Measurements from ENCODE around the gene SLC41A3.

SLC41A3 gene

DNA sequence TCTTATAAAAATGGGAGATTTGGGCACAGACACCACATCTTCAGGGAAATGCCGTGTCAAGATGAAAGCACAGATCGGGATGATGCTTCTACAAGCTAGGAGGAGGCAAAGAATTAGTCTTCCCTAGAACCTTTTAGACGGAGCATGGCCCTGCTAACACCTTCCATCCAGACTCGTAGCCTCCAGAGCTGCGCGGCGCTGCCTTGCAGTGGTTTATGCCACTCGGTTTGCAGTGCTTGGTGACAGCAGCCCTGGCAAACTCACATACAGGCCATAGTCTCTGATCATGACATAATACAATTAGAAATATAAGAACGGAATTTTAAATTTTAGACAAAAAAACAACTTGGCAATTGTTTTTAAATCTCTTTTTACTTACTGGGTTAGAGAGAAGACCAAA, 37.1 kb upstream of the SLC41A3 start:
- DNase-seq (ENCODE audit: low read depth, low spot score), result no peak
- in situ Hi-C loops (cut with HindIII; ENCODE audit: low sequenced_read_pairs), result no loop called here
- no peak overlapping the region for H3K4me3 ChIP-seq (ENCODE audit: low read depth, low read length)
- TF ChIP-seq, protein P1, sequence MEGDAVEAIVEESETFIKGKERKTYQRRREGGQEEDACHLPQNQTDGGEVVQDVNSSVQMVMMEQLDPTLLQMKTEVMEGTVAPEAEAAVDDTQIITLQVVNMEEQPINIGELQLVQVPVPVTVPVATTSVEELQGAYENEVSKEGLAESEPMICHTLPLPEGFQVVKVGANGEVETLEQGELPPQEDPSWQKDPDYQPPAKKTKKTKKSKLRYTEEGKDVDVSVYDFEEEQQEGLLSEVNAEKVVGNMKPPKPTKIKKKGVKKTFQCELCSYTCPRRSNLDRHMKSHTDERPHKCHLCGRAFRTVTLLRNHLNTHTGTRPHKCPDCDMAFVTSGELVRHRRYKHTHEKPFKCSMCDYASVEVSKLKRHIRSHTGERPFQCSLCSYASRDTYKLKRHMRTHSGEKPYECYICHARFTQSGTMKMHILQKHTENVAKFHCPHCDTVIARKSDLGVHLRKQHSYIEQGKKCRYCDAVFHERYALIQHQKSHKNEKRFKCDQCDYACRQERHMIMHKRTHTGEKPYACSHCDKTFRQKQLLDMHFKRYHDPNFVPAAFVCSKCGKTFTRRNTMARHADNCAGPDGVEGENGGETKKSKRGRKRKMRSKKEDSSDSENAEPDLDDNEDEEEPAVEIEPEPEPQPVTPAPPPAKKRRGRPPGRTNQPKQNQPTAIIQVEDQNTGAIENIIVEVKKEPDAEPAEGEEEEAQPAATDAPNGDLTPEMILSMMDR (IDR thresholded peaks at IDR 0.05; ENCODE audit: low read depth, low read length), result no peak

DNA sequence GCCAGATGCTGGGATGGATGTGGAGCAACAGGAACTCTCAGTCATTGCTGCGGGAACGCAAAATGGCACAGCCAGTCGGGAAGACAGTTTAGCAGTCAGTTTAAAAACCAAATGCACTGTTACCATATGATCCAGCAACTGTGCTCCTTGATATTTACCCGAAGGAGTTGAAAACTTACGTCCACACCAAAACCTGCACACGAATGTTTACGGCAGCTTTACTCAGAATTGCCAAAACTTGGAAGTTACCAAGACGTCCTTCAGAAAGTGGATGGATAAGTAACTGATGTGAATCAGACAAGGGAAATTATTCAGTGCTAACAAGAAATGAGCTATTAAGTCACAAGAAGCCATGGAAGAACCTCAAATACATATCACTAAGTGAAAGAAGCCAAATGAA, 36.1 kb upstream of the SLC41A3 start:
- TF ChIP-seq, protein P1 (IDR thresholded peaks at IDR 0.05; ENCODE audit: low read depth, low read length), result no peak
- no peak overlapping the region for H3K4me3 ChIP-seq (ENCODE audit: low read depth, low read length)
- in situ Hi-C loops (cut with HindIII; ENCODE audit: low sequenced_read_pairs), result no loop called here
- no peak for DNase-seq (ENCODE audit: low read depth, low spot score)

DNA sequence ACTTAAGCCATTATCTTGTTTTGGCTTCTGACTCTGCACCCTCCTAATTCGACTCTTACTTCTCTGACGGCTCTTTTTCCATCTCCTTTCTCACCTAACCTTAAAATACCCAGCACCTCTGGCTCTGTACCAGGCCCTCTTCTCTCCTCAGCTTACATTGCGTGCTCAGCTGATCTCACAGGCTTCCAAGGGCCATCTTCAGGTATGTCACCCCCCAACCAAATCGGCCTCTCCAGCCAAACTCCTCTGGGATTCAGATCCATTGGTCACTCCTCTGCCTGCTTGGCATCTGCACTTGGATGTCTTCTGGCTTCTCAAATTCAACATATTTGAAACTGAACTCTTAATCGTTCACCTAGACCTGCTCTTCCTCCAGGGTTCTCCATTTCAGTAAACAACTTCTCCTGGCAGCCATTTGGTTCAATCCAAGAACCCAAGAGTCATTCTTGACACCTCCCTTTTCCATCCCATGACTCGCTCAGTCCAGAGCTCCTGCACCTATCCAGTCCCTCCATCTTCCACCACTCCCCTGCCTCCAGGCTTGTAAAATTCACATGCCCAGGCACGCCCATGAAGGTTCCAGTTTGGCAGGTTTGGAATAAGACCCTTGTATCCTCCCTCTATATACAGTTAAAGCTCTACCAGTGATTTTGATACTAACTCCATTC, 35.2 kb upstream of the SLC41A3 start:
- TF ChIP-seq, protein P1 (IDR thresholded peaks at IDR 0.05; ENCODE audit: low read depth, low read length), result no peak
- no peak overlapping the region for H3K4me3 ChIP-seq (ENCODE audit: low read depth, low read length)
- in situ Hi-C loops (cut with HindIII; ENCODE audit: low sequenced_read_pairs), result no loop called here
- DNase-seq (ENCODE audit: low read depth, low spot score), result no peak

DNA sequence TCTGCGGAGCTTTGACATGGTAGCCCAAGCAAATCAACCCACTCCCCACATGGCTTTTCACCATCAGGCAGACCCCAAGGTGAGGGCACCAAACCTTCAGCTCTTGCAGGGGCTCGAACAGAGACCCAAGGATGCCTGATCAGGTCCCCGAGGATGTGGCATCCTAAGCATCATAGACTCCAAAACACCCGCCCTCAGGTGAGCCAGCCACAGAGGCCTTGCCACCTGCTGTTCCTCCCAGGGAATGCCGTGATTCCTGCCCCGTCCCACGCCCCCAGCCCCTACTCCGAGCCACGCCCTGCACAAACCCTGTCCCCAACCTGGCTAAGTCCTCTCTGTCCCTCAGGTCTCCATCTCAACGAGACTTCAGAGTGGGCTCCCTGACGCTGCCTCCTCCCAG, 34.7 kb upstream of the SLC41A3 start:
- in situ Hi-C loops (cut with HindIII; ENCODE audit: low sequenced_read_pairs), result no loop called here
- no peak for DNase-seq (ENCODE audit: low read depth, low spot score)
- TF ChIP-seq, protein P1 (IDR thresholded peaks at IDR 0.05; ENCODE audit: low read depth, low read length), result no peak
- H3K4me3 ChIP-seq (ENCODE audit: low read depth, low read length), result no peak overlapping the region

DNA sequence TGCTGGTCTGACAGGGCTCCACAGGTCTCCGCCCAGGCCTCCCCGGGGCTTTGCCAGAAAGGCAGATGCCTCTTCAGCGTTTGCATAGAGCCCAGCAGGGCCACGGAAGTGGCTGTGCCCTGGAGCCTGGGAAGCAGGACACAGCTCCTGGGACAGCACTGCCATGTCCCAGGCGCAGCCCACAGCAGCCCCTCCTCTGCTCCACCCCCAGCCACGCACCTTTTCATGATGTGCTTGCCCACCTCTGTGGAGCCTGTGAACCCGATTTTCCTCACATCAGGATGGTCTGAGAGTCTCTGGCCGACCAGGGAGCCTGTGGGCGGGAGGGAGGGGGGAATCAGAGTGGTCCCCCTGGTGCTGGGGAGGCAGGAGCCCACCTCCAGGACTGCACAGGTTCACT, 33.9 kb upstream of the SLC41A3 start:
- DNase-seq (ENCODE audit: low read depth, low spot score), result no peak
- TF ChIP-seq, protein P1 (IDR thresholded peaks at IDR 0.05; ENCODE audit: low read depth, low read length), result no peak
- in situ Hi-C loops (cut with HindIII; ENCODE audit: low sequenced_read_pairs), result no loop called here
- H3K4me3 ChIP-seq (ENCODE audit: low read depth, low read length), result no peak overlapping the region

DNA sequence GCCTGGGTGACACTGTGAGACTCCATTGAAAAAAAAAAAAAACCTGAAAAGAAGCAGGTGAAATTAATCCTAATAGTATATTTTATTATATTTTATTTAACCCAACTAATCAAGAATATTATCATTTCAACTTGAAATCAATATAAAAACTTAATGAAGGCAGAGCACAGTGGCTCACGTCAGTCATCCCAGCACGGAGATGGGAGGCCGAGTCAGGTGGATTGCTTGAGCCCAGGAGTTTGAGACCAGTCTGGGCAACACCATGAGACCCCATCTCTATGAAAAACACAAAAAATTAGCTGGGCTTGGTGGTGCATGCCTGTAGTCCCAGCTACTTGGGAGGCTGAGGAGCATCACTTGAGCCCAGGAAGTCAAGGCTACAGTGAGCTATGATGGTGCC, 33.3 kb upstream of the SLC41A3 start:
- TF ChIP-seq, protein P1 (IDR thresholded peaks at IDR 0.05; ENCODE audit: low read depth, low read length), result no peak
- in situ Hi-C loops (cut with HindIII; ENCODE audit: low sequenced_read_pairs), result no loop called here
- DNase-seq (ENCODE audit: low read depth, low spot score), result no peak
- no peak overlapping the region for H3K4me3 ChIP-seq (ENCODE audit: low read depth, low read length)
